NCI-H2196 (cell line): ENCODE results near the gene SMYD3.
"Not testable (repeated sequence)": the region's sequence is repeated elsewhere in the genome, so short reads cannot be mapped to it uniquely, and the experiment has no call there.

Experiments
- DNase-seq: peaks from one replicate; lab custom pipeline; 2025; ENCODE audit not compliant: unreplicated experiment; lab: John Stamatoyannopoulos, UW

SMYD3 gene

GRCh38 chr1:245790441-245790840 lies 716.6 kb downstream of the SMYD3 start:
- DNase-seq, result no peak

- no peak for DNase-seq
Observed at GRCh38 chr1:245788886-245789285, 718.2 kb downstream of the SMYD3 start.

DNA sequence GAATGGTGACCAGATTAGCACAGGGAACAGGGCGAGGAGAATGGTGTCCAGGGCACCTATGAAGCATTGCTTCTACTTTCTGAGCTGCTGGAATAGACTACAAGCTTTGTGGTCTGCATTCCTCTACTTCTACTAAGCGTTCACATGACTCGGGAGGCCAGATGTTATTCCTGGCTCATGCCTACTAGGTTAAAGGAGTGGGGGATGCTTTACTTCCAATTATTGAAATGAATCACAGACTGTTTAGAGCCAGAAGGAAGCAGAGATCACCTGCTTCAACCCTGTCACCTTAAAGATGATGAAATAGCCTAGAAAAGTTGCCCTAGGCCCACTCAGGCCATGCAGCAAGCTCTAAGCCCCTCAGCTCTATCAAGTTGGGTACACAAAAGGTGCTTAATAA lies 718.8 kb downstream of the SMYD3 start:
- DNase-seq, result no peak

GRCh38 chr1:245786948-245787347 lies 720.1 kb downstream of the SMYD3 start:
- DNase-seq, result no peak

DNA sequence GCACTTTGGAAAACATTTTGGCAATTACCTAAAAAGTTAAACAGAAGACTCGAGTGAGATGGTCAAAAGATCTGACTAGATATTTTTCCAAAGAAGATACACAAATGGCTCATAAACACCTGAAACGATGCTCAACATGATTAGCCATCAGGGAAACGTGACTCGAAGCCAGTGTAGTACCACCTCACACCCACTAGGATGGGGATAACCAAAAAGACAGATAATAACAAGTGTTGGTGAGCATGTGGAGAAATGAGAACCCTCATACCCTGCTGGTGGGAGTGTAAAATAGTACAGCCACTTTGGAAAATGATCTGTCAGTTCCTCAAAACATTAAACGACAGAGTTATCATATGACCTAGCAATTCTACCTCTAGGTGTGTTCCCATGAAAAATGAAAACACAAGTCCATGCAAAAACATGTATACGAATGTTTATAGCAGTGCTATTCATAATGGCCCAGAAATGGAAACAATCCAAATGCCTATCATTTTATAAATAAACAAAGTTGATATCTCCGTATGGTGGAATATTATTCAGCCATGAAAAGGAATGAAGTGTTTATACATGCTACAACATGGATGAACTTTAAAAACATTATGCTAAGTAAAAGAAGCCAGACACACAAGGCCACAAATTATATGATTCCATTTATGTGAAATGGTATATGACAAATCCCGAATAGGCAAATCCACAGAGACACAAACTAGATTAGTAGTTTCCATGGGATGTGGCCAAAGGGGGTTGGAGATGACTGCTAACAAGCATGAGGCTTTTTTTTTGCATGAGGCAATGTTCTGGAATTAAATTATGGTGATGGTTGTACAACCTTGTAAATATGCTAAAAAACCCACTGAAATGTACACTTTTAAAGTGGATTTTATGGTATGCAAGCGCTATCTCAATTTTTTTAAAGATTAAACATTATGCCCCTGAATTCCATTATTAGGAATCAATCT lies 727.0 kb downstream of the SMYD3 start:
- DNase-seq, result no peak

DNA sequence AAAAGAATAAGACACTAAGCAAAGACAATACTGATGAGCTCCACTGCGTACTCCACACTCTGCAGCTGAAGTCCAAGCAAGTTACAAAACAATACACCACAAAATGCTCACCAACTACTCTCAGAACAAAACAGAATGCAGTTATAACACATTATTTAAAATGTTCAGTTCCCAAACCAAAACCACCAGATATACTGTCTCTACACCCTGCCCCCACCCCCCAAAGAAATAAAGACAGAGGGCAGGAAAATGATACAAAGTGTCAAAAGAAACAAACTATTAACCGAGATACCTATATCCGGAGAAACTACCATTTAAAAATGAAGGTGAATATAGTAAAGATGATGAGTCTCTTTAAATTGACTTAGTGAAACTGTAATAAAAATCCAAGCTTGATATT lies 729.3 kb downstream of the SMYD3 start:
- DNase-seq, result no peak

DNA sequence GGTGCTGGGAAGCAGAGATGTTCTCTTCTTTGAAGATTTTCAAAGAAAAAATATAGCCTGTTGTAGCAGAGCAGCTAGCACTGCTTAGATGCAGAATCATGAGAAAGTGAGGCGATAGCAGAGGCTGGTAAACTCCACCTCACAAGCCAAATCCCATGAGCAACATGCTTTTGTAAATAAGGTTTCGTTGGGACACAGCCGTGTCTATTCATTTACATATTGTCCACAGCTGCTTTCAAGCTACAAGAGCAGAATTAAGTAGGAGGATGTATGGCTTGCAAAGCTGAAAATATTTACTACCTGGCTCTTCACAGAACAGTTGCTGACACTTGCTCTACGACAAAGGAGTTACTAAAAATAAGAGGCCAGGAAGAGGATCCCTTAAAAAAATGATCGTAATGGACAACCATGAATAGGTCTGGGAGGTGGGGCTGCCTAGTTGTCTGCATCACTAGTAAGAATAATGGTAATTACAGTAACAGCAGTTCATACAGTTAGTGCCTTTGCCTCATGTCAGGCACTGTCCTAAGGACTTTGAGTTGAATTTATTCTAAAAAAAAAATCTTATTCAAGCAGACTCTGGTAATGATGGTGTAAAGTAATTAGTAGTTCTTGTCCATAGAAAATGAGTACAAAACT lies 730.3 kb downstream of the SMYD3 start:
- DNase-seq, result no peak

GRCh38 chr1:245776139-245776538 lies 730.9 kb downstream of the SMYD3 start:
- DNase-seq, result no peak

DNA sequence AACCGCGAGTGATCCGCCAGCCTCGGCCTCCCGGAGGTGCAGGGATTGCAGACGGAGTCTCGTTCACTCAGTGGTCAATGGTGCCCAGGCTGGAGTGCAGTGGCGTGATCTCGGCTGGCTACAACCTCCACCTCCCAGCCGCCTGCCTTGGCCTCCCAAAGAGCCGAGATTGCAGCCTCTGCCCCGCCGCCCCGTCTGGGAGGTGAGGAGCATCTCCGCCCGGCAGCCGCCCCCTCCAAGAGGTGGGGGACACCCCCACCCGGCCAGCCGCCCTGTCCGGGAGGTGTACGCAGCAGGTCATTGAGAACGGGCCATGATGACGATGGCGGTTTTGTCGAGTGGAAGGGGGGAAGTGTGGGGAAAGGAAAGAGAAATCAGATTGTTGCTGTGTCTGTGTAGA lies 732.1 kb downstream of the SMYD3 start:
- DNase-seq, result not testable (repeated sequence)

- DNase-seq, result no peak
Observed at GRCh38 chr1:245774196-245774595, 732.9 kb downstream of the SMYD3 start.

- DNase-seq, result no peak
Observed at GRCh38 chr1:245773344-245773743, 733.7 kb downstream of the SMYD3 start.

GRCh38 chr1:245772739-245773138 lies 734.3 kb downstream of the SMYD3 start:
- no peak for DNase-seq

GRCh38 chr1:245772325-245772724 lies 734.8 kb downstream of the SMYD3 start:
- no peak for DNase-seq

DNA sequence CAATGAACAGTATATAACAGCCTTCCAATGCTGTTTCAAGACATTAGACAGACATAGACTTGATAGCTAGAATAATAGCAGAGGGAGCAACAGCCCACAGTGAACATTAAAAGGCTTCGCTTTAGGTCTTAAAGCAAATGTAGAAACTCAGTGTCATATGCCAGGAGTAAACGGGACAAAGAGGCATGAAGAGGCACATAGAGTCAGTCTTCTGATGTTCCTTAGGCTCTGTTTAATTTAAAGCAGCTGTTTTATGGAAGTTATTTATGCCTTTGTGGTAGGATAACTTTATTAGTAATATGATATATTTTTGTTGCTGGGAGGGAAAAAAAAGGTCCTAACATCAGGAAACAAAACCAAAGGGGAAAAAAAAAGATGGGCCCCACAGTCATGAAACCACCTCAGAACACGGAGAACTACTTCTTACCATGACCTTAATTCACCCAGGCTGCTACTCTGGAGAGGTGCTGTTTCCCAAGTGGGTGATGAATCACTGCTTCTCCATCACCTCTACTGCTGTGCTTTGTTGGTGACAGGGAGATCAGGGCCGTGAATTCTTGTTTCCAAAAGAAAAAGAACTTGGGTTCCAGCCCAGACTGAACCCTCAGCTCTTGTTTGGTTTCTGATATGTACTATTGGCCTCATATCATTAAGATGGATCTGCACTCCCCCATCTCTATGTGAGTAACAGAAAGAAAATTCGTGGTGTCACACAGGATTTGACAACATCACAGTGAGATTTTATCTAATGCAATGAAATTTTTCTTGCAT lies 735.4 kb downstream of the SMYD3 start:
- DNase-seq, result no peak

- DNase-seq, result no peak
Observed at GRCh38 chr1:245770156-245770555, 736.9 kb downstream of the SMYD3 start.

DNA sequence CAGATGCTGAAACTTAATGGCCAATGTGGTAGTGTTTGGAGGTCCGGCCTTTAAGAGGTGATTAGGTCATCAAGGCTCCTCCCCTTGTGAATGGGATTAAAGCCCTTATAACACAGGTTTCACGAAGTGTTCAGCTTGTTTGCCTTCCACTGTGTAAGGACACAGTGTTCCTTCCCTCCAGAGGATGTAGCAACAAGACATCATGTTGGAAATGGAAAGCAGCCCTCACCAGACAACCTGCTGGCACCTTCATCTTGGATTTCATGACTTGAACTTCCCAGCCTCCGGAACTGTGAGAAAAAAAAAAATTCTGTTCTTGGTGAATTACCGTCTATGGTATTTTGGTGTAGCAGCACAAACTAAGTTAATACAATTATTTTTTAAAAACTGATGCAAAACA lies 738.5 kb downstream of the SMYD3 start:
- no peak for DNase-seq

GRCh38 chr1:245765230-245766000 lies 741.7 kb downstream of the SMYD3 start:
- DNase-seq, result no peak

GRCh38 chr1:245763873-245764331 lies 743.2 kb downstream of the SMYD3 start:
- DNase-seq, result no peak

GRCh38 chr1:245762396-245762910 lies 744.6 kb downstream of the SMYD3 start:
- no peak for DNase-seq

DNA sequence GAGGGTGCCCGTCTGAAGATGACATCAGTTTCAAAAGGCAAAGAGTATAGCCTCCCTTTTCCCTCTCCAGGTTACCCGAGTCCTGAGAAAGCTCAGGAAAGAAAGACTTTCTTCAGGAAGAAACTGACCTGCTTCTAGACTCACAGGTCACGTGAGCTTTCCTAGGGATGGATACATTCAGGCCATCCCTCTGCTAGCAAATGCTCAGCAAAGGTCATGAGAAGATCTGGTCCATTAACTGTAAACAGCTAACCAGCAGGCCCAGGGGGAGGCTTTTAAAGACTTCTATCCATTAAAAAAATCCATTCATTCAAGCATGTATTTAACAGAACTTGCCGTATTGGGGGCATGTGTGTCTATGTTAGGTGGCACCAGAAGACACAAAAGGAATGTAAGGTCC lies 746.8 kb downstream of the SMYD3 start:
- no peak for DNase-seq
